Erythroblast (primary cell): ENCODE results near the gene MXD1.

Source experiments
- GATA1 ChIP-seq: IDR thresholded peaks from 2 replicates; pipeline ENCODE4 v1.6.1; 2011; ENCODE audit warnings: low read depth, mild to moderate bottlenecking, control low read depth, low read length, moderate library complexity
- POLR2A ChIP-seq: IDR thresholded peaks from 2 replicates; pipeline ENCODE4 v1.6.1; 2011; ENCODE audit warnings: mild to moderate bottlenecking, low read length

DNA sequence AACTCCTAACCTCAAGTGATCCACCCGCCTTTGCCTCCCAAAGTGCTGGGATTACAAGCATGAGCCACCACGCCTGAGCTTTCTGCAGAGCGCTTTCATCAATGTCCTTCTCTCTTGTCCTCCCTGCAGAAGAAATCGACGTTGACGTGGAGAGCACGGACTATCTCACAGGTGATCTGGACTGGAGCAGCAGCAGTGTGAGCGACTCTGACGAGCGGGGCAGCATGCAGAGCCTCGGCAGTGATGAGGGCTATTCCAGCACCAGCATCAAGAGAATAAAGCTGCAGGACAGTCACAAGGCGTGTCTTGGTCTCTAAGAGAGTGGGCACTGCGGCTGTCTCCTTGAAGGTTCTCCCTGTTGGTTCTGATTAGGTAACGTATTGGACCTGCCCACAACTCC is 23.1 kb downstream of the MXD1 start:
- TF ChIP-seq POLR2A (no peak), GATA1 (no peak)
